T47D (cell line): Measurements from ENCODE around the gene UBE2J1.

Source experiments
- DNase-seq, 2 experiments: peaks; one replicate each; pipeline versions ENCODE4 v3.0.0 to v3.0.0-alpha.2; 2011 to 2012; ENCODE audit warnings: low read depth in 1 of 2, low spot score in 1 of 2
- JUND ChIP-seq: IDR thresholded peaks from 2 replicates; pipeline ENCODE4 v1.6.1; 2012; ENCODE audit warnings: low read depth
- in situ Hi-C: cut with HindIII; loops from 2 replicates; pipeline ENCODE4 v1.10.0; 2016; ENCODE audit warnings: low sequenced_read_pairs, low pct_unique_long_range_greater_than_20kb

UBE2J1 gene

DNA sequence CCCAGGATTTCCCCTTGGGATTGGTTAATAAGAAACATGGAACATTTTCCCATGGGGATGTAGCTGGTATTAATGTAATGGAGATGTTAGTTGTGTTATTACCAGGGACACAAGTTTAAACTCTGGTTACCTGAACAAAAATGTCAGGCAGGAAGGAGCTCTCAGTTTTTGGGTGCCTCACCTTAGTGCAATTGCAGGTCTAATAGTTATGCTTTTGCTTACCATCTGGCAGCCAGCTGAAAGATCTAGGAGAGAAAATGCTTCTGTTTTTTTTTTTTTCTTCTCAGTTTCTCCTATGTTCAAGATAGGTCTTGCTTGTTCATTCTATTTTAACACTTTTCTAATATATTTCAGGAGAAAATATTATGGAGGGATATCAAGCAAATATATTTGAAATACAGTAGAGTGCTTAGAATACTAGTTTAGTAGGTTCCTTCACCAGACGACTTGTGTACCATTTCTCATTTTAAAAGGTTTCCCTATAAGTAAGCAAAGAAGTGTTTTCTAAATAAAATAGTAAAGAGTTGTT lies 4.2 kb upstream of the UBE2J1 start:
- in situ Hi-C loops: no loop called here
- no peak for DNase-seq
- TF ChIP-seq JUND: no peak

DNA sequence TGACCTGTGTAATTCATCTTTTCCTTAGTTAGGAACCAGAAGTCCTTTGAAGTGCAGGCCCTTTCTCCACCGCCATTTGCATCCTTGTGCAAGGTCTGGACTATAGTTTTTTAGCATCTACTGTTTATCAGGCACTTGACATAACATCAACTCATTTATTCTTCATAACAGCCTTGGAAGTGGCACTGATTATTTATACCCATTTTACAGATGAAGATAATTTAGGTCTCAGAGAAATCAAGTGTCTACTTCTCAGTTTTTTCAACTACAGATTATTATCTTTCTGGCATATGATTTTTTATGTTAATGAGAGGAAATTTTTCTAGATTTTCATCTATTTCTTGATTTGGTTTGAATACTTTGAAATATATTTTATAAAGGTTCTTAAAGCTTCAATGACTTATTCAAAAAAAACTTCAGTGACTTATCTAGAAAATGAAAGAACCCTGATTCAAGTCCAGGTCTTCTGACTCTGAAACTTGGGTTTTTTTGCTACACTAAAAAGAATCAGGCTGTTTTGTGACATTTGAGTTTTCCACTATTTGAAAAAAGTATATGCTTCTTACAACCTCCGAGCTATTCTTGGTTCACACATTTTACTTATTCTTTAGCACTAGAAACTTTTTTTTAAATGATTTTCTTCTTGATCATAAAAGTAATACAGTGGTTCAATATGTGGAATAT lies 3.1 kb upstream of the UBE2J1 start:
- no peak for TF ChIP-seq JUND
- DNase-seq: no peak
- in situ Hi-C loops: no loop called here

DNA sequence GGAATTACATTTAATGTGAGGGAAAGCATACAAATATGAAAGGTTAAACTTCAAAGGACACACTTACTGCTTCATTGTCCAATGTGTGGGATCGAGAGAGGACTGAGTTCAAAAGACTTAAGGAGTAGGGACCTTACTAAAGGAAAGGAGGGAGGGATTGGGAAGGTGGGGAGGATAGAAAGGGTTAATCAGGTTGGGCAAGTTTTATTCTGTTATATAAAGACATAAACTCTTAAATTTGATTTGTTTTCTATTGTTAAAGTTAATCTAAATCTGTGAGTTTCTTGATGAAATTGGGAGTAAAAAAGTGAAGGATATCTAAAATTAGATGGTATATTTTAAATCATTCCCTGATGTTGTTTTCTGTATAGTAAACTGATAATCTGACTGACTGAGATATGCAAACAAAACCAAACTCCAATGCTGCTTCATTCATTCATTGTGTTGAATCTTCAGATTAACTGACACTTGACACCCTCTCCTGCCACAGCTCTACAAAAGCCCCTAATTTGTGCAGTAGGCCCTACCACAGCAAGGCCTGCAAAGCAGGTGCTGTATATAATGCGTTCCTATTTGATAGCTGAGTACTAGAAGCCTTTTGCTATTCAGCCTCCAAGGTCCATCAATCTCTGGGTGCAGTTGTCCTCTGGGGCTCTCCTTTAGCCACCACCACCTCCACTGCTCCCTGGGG lies 1.3 kb upstream of the UBE2J1 start:
- DNase-seq: no peak
- no peak for TF ChIP-seq JUND
- in situ Hi-C loops: no loop called here

DNA sequence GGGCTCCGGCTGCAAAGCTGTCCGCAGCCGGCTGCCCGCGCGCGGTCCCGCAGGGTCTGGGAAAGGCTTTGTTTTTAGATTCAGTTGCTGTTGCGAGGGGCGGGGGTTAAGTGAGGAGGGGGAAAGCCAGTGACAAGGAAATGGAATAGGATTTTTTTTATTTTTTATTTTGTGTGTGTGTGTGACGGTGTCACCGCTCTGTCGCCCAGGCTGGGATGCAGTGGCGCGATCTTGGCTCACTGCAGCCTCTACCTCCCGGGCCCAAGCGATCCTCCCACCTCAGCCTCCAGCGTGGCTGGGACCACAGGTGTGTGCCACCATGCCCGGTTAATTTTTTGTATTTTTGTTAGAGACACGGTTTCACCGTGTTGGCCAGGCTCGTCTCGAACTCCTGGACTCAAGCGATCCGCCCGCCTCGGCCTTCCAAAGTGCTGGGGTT lies 615 bp upstream of the UBE2J1 start:
- DNase-seq: no peak
- in situ Hi-C loops: no loop called here

DNA sequence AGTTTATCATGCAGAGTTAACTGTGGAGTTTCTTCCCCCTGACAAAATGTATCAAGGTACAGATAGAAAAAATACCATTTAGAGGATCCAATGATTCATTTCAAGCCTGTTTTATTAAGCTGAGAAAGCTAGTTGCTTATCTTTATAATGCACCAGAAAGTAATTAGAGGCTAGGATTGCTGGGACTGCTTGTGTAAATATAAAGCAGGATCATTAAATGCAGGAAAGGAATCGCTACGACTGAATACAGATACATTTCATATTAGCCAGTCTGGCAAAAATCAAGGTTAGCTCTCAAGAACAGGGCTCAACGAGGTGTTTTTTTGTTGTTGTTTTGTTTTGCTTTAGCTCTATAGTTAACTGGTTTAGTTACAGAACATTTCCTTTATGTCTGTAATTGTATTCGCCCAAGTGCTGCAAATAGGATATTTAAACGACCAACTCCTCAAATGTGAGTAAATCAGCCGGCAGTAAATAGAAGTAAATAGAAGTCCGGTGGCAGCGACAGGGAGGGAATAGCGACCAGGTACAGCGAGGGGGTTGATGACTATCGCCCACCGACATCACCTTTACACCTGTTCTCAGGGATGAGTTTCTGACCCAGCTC lies 748 bp downstream of the UBE2J1 start:
- in situ Hi-C loops: no loop called here
- TF ChIP-seq JUND: no peak
- no peak for DNase-seq

More for the DNA sequence above, 615 bp upstream of the UBE2J1 start:
- TF ChIP-seq JUND: no peak

DNA sequence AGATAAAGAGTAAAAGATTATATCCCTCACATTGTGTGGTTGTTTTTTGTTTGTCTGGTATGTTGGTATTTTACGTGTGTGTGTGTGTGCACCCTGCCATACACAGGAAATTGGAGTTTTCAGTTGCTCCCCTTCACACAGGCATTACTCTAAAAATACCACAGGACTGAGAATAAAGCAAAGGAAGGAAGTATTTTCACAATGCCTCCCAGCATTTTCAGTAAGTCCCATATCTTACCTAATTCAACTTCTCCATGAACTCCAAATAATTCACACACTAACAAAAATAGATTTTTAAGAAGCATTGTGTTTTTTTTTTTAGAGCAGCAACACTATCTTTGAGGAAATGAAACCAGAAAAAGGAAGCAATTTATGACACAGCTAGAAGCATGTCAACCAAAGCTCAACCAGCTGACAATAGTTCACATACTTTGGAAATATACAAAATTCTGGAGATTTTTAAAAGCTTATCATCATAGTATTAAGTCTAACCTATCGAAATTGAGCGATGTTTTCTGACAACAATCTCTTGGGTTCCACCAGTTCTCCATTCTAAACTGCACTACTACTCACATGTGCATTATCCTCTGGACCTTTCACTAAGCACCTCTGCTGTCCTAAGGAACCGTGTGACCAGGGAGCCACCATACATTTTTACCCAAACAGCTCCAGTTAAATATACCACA lies 2.1 kb downstream of the UBE2J1 start:
- no peak for DNase-seq
- no peak for TF ChIP-seq JUND
- in situ Hi-C loops: no loop called here

DNA sequence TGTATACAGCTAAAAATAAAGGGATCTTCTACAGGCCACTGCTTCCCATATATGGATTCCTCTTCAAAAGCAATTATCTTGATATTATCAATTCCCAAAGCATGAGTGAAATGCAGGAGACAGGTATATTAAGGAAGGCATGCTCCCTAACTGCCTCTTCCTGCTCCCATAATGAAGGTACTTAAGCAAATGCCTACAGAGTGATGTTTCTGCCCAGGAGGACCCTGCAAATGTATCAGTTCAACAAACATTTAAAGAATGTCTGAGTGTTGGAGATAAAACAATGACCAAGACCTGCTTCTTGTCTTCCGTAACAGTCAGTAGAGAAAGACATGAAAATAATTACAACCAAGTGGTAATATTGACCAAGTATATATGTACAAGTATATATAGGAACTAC lies 4.2 kb downstream of the UBE2J1 start:
- in situ Hi-C loops: no loop called here
- no peak for DNase-seq
- no peak for TF ChIP-seq JUND

DNA sequence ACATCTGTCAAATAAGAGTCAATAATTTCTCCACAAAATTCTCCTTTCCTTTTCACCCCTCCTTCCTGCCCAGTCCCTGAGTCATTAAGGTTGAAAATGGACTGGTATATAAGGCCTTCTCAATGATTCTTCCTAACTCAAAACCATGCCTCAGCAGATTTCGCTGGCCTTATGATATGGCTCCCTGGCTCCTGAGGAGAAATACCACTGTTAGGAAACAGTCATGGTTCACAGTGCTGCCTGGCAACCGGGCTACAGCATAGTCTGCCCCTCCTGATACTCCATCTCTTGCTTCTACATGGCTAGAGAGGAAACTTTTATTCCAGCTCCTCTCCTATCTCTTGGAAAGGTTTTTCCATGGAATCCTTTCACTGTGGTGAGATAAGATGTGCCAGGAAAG lies 4.7 kb downstream of the UBE2J1 start:
- no peak for TF ChIP-seq JUND
- no peak for DNase-seq
- in situ Hi-C loops: no loop called here

DNA sequence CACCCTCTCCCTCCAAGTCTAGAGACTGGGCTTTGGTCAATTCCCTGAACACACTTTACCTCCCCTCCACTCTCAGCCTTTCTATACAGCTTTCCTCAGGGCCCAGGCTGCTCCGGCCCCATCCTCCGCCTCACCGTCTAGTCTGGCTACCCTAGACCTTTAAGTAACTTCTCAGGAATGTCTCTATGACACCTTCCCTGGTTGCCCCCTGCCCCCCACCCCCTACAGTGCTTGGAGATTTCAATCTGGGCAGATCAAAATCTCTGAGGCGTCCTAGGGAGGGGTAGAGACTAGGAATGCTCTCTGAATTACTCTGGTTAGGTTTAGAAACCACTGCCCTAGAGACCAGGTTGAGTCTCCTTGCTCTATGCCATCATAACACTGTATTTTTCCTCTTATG lies 6.1 kb downstream of the UBE2J1 start:
- DNase-seq: no peak
- no peak for TF ChIP-seq JUND
- in situ Hi-C loops: no loop called here

DNA sequence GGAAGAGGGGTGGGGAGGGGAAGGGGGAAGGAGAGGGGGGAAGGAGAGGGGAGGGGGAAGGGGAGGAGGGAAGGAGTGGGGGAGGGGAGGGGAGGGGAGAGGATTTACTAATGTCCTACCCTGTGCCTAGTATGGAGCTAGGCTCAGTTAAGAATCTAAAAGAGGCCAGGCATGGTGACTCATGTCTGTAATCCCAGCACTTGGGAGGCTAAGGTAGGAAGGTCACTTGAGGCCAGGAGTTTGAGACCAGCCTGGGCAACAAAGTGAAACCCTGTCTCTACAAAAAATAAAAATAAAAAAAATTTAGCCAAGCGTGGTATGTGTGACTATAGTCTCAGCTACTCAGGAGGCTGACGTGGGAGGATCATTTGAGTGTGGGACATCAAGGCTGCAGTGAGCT lies 13.0 kb downstream of the UBE2J1 start:
- no peak for TF ChIP-seq JUND
- DNase-seq: no peak
- in situ Hi-C loops: no loop called here

DNA sequence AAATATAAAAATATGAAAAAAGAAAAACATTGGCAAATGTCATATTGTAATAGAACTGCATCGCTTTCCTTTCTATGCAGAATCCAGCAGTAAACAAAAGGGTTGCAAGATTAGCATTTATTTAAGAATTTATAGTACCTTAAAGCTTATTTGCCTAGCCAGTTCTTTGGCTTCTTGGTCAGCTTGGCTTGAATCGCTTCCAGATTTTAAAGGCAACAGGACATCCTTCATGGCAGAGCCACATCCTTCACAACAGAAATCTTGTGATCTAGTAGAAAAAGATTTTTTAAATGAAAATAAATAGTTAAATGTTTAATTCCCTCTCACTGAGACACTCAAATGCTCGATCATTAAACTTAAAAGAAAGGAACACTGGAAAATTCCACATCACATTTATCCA lies 17.4 kb downstream of the UBE2J1 start:
- no peak for TF ChIP-seq JUND
- DNase-seq: no peak
- in situ Hi-C loops: no loop called here

DNA sequence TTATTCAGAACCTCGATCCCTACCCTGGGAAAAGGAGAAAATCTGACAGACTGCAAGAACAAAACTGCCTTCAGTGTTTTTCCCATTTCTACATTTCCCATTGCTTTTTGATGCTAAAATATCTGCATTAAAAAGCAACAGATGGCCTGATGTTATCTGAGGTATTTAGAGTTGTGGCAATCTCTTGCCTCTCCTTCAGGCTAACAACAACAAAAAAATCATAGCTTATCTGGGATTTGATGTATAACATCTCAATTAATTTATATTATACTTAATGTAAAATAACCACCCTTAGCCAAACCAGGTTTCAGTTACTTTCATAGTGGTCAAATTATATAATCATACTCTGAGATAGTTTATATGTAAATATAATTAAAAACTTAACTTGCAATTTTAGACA lies 21.6 kb downstream of the UBE2J1 start:
- no peak for DNase-seq
- in situ Hi-C loops: no loop called here
- no peak for TF ChIP-seq JUND

DNA sequence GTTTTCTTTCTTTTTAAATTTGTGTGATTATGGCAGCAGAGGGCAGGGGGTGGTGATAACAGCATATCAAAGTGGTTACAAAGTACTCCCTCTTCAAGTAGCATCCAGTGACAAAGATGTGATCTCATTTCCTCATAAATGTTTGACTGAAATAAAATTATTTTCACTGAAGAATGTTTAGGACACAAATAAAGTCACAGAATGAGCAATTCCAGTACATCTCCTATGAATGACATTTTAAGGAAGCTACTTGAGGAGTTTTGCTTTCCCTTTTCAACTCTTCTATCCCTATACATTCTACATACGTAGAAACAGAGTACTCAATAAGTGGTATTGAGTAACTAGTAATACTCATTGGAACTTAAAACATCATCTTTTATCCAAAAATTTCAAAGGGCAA lies 23.5 kb downstream of the UBE2J1 start:
- TF ChIP-seq JUND: no peak
- in situ Hi-C loops: no loop called here

More for the DNA sequence above, 23.5 kb downstream of the UBE2J1 start:
- DNase-seq: no peak
